Hematopoietic multipotent progenitor cell (in vitro differentiated cells): ENCODE measurements around the gene TVP23C. TPM values are rescaled to one million over a fixed set of nuclear protein-coding genes. Genes with fewer than 3 reads are reported as not detected.
A peak's percentile ranks its signal among the peaks of the same experiment; 100 is the strongest.
"Not testable (repeated sequence)": the region's sequence is repeated elsewhere in the genome, so short reads cannot be mapped to it uniquely, and the experiment has no call there.

Experiments
- DNase-seq, 3 donors: peaks; one replicate each; pipeline ENCODE4 v3.0.0-alpha.2; 2011 to 2015; ENCODE audit warnings: low read depth in 2 of 3, low spot score in 2 of 3
- total RNA-seq: library from RNA; depleted of rRNA; stranded (reverse); fragments of >200 nt; gene quantifications from one replicate; pipeline ENCODE4 v1.2.3, GENCODE V29; 2012

TVP23C gene
- total RNA-seq, 1 donor: 22.1 TPM

GRCh38 chr17:15533122-15533521 is 30.2 kb downstream of the TVP23C start:
- DNase-seq: not testable (repeated sequence)

- peak in 1 of 3 donors; percentile 75 for DNase-seq
These were observed 36.7 kb downstream of the TVP23C start for GRCh38 chr17:15526292-15527218.

GRCh38 chr17:15524990-15525985 is 38.0 kb downstream of the TVP23C start:
- DNase-seq: peak in 1 of 3 donors; percentile 28

GRCh38 chr17:15516150-15516549 is 47.1 kb downstream of the TVP23C start:
- DNase-seq: no peak

- DNase-seq: no peak
These were observed 48.8 kb downstream of the TVP23C start for GRCh38 chr17:15514469-15514868.

GRCh38 chr17:15513856-15514459 is 49.3 kb downstream of the TVP23C start:
- DNase-seq: no peak

GRCh38 chr17:15513058-15513791 is 50.1 kb downstream of the TVP23C start:
- DNase-seq: no peak

GRCh38 chr17:15512071-15512709 is 51.1 kb downstream of the TVP23C start:
- DNase-seq: no peak

GRCh38 chr17:15511142-15511541 is 52.1 kb downstream of the TVP23C start:
- no peak for DNase-seq

- no peak for DNase-seq
These were observed 52.9 kb downstream of the TVP23C start for GRCh38 chr17:15510361-15510760.

GRCh38 chr17:15509095-15509494 is 54.2 kb downstream of the TVP23C start:
- no peak for DNase-seq

GRCh38 chr17:15508466-15508865 is 54.8 kb downstream of the TVP23C start:
- DNase-seq: no peak

GRCh38 chr17:15507896-15508295 is 55.4 kb downstream of the TVP23C start:
- no peak for DNase-seq

GRCh38 chr17:15507001-15507400 is 56.3 kb downstream of the TVP23C start:
- no peak for DNase-seq

- not testable (repeated sequence) for DNase-seq
These were observed 57.6 kb downstream of the TVP23C start for GRCh38 chr17:15505708-15506107.

- DNase-seq: no peak
These were observed 59.6 kb downstream of the TVP23C start for GRCh38 chr17:15503731-15504130.

GRCh38 chr17:15502369-15503112 is 60.7 kb downstream of the TVP23C start:
- peak in 2 of 3 donors; percentile 81 to 93 for DNase-seq

GRCh38 chr17:15501793-15502192 is 61.5 kb downstream of the TVP23C start:
- DNase-seq: no peak

GRCh38 chr17:15501282-15501681 is 62.0 kb downstream of the TVP23C start:
- no peak for DNase-seq
